Sciatic nerve (tissue), 2 donors: ENCODE results near the gene LLGL1. TPM values are rescaled to one million over a fixed set of nuclear protein-coding genes. Genes with fewer than 3 reads are reported as not detected.

Experiments used
- ATAC-seq: fragments of 200-7000 bp; cut with Tn5 transposase; one replicate; pipeline ENCODE4 v1.9.1; 2020; ENCODE audit warnings: mild to moderate bottlenecking, moderate library complexity
- DNase-seq: peaks from one replicate; pipeline ENCODE4 v3.0.0-alpha.2; 2020; ENCODE audit warnings: low spot score
- intact Hi-C: fragments of 100-400 bp; cut with DNase I; formaldehyde crosslinking; loops from one replicate; pipeline ENCODE4 v1.14.2; 2022
- total RNA-seq: library from RNA; stranded (reverse); fragmentation: NEBNext Ultra II Directional; extraction: Animal tissue kit (Norgen Biotek cat#: 25700); gene quantifications from one replicate; pipeline ENCODE4 v1.2.1, GENCODE V29; 2021
- donor health status: DM: no; HTN: no; CAD: no.
- donor health status: DM: no; HTN: no; CAD: no.

Gene LLGL1
- total RNA-seq, 1 donor from 2014 or later, result 21.4 TPM

GRCh38 chr17:18260332-18261145 is 35.1 kb downstream of the LLGL1 start, which contains the start of gene MIEF2:
MIEF2 (plus strand) TSS chr17:18260662; CDS start chr17:18262721, 2,059 bp downstream.
- ATAC-seq, result peak; percentile 96
- DNase-seq, result peak; percentile 97
- intact Hi-C loops, result loop anchor here (10.0 kb wide), 1 partner anchor 54 kb away; the partner anchor contains the start of genes SMCR8 and TOP3A

DNA sequence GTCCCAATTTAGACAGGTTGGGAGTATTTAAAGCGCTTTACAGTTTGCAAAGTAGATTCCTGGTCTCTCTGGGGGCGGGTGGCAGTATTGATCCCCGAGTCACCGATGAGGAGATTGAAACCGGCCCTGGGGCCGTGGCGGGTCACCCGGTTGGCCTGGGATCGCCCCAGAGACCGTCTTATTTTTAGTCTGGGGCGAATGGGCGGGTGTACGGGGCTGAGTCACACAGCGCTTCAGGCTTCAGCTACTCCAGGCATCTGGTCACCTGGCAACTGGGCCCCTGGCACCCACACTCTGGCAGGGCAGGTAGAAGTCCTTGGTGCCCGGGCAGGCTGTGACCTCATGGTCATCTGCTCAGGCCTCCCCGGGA is 35.7 kb downstream of the LLGL1 start:
- peak; percentile 28 for ATAC-seq
- DNase-seq, result no peak
- intact Hi-C loops, result loop anchor here (10.0 kb wide), 1 partner anchor 54 kb away; the partner anchor contains the start of genes SMCR8 and TOP3A

DNA sequence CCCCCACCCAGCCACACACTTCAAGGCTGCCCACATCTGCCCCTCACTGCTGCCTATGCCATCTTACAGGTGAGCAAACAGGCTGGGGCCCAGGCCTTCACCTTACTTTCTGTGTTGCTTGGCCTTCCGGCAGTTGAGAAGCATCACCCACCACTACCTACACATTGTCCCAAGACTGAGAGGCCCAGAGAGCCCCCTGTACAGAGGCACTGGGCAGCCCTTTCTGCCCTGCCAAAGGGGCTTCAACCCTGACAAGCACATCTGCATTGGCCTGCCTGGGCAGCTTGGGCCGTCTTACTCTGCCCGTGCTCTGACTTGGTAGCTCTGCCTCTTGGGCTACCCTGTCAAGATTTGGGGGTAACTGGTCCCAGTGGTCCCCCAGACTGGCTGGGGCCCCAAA is 36.2 kb downstream of the LLGL1 start:
- no peak for DNase-seq
- intact Hi-C loops, result loop anchor here (10.0 kb wide), 1 partner anchor 53 kb away; the partner anchor contains the start of genes SMCR8 and TOP3A
- no peak for ATAC-seq

DNA sequence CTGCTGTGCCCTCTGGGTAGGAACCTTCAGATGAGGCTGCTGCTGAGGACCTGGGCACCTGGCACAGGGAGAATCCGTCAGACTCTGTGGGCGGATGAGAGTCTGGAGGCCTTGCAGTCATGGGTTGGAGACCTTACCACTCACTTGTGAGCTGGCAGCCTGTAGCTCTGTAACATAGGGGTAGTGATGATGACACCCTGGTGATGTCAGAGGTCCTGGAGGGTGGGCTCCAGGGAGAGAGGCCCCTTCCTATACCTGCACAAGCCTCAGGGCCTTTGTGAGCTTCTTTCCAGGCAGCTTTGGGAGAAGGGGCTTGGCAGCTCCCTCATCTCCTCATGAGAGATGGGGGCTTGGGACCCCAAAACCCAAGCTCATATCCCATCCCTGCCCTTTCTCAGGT is 36.7 kb downstream of the LLGL1 start:
- intact Hi-C loops, result loop anchor here (10.0 kb wide), 1 partner anchor 53 kb away; the partner anchor contains the start of genes SMCR8 and TOP3A
- no peak for DNase-seq

GRCh38 chr17:18262641-18263040 is 37.2 kb downstream of the LLGL1 start:
- ATAC-seq, result no peak
- DNase-seq, result no peak
- intact Hi-C loops, result loop anchor here (10.0 kb wide), 1 partner anchor 52 kb away; the partner anchor contains the start of genes SMCR8 and TOP3A

More for the DNA sequence above, 36.7 kb downstream of the LLGL1 start:
- ATAC-seq, result no peak

GRCh38 chr17:18263885-18264682 is 38.6 kb downstream of the LLGL1 start:
- intact Hi-C loops, result loop anchor here (10.0 kb wide), 1 partner anchor 51 kb away; the partner anchor contains the start of genes SMCR8 and TOP3A
- DNase-seq (no peak), ATAC-seq (no peak)

GRCh38 chr17:18267366-18267765 is 41.9 kb downstream of the LLGL1 start:
- intact Hi-C loops, result loop anchor here (10.0 kb wide), 1 partner anchor 47 kb away; the partner anchor contains the start of genes SMCR8 and TOP3A
- DNase-seq (no peak), ATAC-seq (no peak)

- DNase-seq, result no peak
- peak; percentile 7 for ATAC-seq
- intact Hi-C loops, result loop anchor here (10.0 kb wide), 1 partner anchor 47 kb away; the partner anchor contains the start of genes SMCR8 and TOP3A
Observed at GRCh38 chr17:18267927-18268711, 42.7 kb downstream of the LLGL1 start.

DNA sequence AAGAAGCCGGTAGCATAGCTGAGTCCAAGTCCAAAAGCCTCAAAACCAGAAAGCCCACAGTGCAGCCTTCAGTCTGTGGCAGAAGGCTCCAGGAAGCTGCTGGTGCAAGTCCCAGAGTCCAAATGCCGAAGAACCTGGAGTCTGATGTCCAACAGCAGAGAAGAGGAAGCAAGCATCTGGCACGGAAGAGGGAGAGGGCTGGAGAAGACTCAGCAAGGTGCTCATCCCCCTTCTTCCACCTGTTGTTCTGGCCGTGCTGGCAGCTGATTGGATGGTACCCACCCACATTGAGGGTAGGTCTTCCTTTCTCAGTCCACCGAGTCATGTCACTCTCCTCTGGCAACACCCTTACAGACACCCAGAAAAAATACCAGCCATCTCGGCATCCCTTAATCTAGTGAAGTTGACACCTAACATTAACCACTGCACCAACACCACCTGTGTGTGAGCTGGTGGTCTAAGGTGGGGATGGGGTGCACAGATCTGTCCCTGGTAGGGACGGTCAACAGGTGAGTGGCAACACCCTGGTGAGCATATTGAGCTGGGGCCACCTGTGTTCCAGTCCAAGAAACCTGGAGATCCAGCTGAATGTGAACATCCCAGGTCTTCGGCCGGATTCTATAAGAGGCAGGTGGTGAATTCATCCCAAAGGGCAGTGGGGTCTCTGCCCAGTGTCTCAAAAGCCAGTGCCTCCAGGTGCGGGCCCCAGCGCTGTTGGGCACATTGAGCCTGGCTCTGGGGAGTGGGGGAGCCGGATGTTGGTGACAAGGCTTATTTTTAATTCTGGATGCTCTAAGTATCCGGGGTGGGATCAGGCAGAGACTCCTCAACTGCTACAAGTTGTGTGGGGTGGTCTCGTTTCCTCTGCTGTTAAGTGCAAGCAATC is 44.9 kb downstream of the LLGL1 start:
- DNase-seq (no peak), ATAC-seq (no peak)
- intact Hi-C loops, result no loop called here

GRCh38 chr17:18277076-18277475 is 51.6 kb downstream of the LLGL1 start:
- DNase-seq (no peak), ATAC-seq (no peak)
- intact Hi-C loops, result no loop called here

- intact Hi-C loops, result no loop called here
- ATAC-seq (no peak), DNase-seq (no peak)
Observed at GRCh38 chr17:18278867-18279266, 53.4 kb downstream of the LLGL1 start.

GRCh38 chr17:18280249-18280648 is 54.8 kb downstream of the LLGL1 start:
- DNase-seq, result no peak
- no peak for ATAC-seq
- intact Hi-C loops, result no loop called here

GRCh38 chr17:18280766-18281371 is 55.4 kb downstream of the LLGL1 start:
- DNase-seq, result no peak
- intact Hi-C loops, result no loop called here
- ATAC-seq, result no peak

DNA sequence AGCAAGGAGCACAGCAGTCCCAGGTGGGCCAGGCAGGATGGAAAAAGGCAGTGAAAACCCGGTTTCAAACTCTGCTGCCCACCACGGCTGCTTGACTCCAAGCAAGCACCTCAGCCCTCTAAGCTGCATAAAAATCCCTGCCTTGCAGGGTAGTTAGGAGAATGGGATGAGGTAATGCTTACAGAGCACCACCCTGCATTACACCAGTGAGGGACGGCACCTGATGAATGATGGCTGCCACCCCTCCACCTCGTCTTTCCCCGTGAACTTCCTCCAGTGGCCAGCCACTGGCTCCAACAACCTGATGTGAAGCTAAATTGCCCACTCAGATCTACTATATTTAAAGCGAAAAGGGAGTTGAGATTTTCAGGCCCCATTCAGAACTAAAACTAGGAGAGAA is 56.4 kb downstream of the LLGL1 start:
- ATAC-seq, result no peak
- intact Hi-C loops, result no loop called here

GRCh38 chr17:18285296-18285695 is 59.9 kb downstream of the LLGL1 start:
- intact Hi-C loops, result no loop called here
- ATAC-seq (no peak), DNase-seq (no peak)

More for the DNA sequence above, 56.4 kb downstream of the LLGL1 start:
- DNase-seq, result no peak

DNA sequence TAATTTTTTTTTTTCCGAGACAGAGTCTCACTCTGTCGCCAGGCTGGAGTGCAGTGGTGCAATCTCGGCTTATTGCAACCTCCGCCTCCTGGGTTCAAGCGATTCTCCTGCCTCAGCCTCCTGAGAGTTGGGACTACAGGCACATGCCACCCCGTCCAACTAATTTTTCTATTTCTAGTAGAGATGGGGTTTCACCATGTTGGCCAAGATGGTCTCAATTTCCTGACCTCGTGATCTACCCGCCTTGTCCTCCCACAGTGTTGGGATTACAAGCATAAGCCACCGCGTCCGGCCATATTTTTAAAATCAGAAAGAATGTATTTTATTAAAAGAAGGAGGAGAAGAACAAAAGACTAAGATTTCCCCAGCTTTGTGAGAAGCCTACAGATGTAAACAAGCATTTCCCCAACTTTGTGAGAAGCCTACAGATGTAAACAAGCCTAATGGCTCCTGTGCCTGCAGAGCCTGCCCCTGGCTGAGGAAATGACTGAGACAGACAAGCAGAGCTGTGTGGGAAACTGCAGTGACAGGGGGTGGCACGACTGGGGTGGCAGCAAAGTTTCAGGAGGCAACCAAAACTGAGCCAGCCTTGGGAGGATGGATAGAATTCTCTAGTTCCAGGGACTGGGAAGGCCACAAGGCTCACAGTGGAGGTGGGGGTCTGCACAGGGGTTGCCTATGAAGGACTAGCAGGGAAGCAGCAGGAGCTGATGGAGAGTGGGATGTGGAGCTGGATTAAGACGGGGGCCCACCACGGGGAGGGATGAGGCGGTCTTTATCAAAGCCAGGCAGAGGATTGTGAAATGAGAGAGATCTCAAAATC is 66.5 kb downstream of the LLGL1 start:
- intact Hi-C loops, result no loop called here
- DNase-seq (no peak), ATAC-seq (no peak)
